GM12891 (cell line): ENCODE measurements around the gene ADIG.

Source experiments
- DNase-seq: peaks from one replicate; pipeline ENCODE4 v3.0.0; 2011; ENCODE audit warnings: low spot score; ENCODE audit not compliant: insufficient read length
- FAIRE-seq: peaks from 2 replicates; lab custom pipeline; 2011; peaks lifted over from hg19 to GRCh38; lab: Jason Lieb, UNC
- PAX5 ChIP-seq: IDR thresholded peaks from 2 replicates; pipeline ENCODE4 v1.6.1; 2011; ENCODE audit warnings: low read length, moderate library complexity, mild to moderate bottlenecking; ENCODE audit not compliant: insufficient read depth, severe bottlenecking
- POLR2A ChIP-seq: IDR thresholded peaks from 2 replicates; pipeline ENCODE4 v1.6.1; 2011; ENCODE audit warnings: low read depth, low read length, control low read depth
- POLR2AphosphoS5 ChIP-seq: IDR thresholded peaks from 2 replicates; pipeline ENCODE4 v1.6.1; 2011; ENCODE audit warnings: low read depth, low read length, control low read depth
- POU2F2 ChIP-seq: IDR thresholded peaks from 2 replicates; pipeline ENCODE4 v1.6.1; 2011; ENCODE audit warnings: low read depth, mild to moderate bottlenecking, control low read depth, low read length, moderate library complexity
- SPI1 ChIP-seq: IDR thresholded peaks from 2 replicates; pipeline ENCODE4 v1.6.1; 2011; ENCODE audit warnings: low read depth, low read length, control low read depth
- TAF1 ChIP-seq: IDR thresholded peaks from 2 replicates; pipeline ENCODE4 v1.6.1; 2011; ENCODE audit warnings: low read depth, low read length, control low read depth

Gene ADIG

GRCh38 chr20:38550274-38550673 lies 30.7 kb upstream of the ADIG start:
- no peak for FAIRE-seq
- DNase-seq = no peak
- TF ChIP-seq SPI1 (no peak), PAX5 (no peak), POLR2A (no peak), TAF1 (no peak), POU2F2 (no peak), POLR2AphosphoS5 (no peak)

DNA sequence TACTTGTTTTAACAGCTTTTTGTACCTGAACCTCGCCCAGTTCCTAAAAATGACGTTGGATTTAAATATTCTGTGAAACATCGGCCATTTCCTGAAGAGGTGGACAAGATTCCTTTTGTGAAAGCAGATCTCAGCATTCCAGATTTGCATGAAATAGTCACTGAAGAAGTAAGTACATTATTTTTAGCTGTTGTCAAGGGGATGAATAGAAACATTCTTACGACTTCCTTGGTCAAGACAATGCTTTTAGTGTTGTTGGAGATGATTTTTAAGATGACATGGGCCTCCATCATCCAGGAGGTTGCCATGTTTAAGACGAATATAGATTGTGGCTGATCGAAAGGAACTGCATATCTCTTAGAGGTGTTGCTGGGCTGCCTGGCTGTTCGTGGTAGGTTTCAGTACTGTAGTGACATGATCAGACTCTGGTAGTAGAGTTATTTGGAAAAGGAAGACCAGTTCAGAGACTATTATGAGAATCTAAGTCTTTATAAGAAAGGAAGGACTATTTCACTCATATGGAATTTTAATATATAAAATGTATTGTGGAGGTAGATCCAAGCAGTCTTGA lies 29.9 kb upstream of the ADIG start:
- DNase-seq = no peak
- TF ChIP-seq POLR2AphosphoS5 (no peak), PAX5 (no peak), POU2F2 (no peak)
- no peak for FAIRE-seq

DNA sequence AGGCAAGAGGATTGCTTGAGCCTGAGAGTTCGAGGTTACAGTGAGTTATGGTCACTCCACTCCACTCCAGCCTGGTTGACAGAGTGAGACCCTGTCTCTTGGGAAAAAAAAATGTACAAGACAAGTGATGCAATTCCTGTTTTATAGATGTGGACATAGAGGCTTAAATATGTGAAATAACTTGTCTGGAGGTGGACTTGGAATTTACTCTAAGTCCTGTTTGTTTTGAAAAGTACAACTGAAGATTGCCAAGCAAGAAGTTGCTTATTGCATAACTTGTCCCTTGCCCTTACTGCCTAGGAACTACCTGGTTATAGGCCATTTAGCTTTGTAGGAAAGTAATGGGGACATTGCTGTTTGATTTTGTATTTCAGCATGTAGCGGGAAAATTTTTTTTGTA lies 26.0 kb upstream of the ADIG start:
- TF ChIP-seq SPI1 (no peak), TAF1 (no peak), PAX5 (no peak), POLR2A (no peak), POLR2AphosphoS5 (no peak), POU2F2 (no peak)
- FAIRE-seq = no peak
- no peak for DNase-seq

DNA sequence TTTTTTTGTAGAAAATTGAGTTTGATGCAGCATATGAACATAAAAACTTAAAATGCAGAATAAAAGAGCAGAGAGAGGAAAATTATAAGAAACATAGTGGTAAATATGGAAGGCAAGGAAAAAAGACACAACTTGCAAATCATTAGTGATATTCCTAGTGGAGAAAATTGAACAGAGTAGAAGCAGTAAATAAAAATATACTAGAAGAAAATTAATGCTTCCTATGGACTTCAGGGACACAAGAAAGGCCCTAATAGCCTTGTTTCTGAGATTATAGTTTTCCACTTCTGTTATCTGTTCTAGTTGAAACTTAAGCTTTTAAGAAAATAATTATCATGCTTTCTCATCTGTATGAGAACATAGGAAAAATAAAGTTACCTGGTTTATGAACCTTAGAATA lies 25.6 kb upstream of the ADIG start:
- no peak for FAIRE-seq
- no peak for DNase-seq
- TF ChIP-seq POLR2AphosphoS5 (no peak), PAX5 (no peak), SPI1 (no peak), POU2F2 (no peak), TAF1 (no peak), POLR2A (no peak)

- TF ChIP-seq POLR2A (no peak), SPI1 (no peak), PAX5 (no peak), TAF1 (no peak), POLR2AphosphoS5 (no peak), POU2F2 (no peak)
- DNase-seq (no peak), FAIRE-seq (no peak)
Measured at GRCh38 chr20:38557174-38557573, 23.8 kb upstream of the ADIG start.

DNA sequence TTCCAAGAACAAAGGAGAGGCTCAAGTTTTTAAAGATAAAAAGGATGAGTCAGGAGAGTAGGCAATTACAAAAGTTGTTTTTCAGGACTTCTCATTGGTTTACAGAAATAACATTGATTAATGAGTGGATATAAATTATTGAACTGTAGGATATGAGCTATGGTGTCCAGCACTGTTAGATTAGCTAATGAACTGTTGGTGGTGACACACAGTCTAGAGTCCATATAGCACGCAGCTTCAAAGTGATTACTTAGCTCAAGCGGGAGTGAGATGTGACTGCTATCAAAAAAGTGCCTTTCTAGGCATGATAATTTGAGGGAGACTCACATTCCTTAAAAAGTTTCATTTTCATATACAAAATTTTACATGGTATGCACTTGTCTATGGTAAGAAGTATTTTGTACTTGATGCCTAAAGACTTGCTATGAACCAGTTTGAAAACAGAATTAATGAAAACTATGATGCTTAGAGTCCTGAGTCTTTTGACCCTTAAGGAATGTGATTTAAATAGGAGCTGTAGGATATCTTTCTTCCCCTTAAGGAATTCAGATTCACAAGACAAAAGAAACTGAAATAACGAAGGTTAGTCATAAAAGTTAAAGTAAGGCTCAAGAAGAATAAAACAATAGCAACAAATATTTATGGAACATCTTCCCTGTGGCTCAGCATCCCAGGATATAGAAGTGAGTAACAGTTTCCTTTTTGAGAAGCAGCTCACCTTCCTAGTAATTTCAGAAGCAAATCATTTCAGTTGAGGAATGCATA lies 22.2 kb upstream of the ADIG start:
- no peak for TF ChIP-seq SPI1
- TF ChIP-seq PAX5 = no peak
- TF ChIP-seq POLR2A = no peak
- TF ChIP-seq POLR2AphosphoS5 = no peak
- TF ChIP-seq POU2F2 = no peak
- TF ChIP-seq TAF1 = no peak
- DNase-seq = no peak
- no peak for FAIRE-seq

GRCh38 chr20:38559764-38560163 lies 21.2 kb upstream of the ADIG start:
- TF ChIP-seq TAF1 = no peak
- TF ChIP-seq PAX5 = no peak
- no peak for TF ChIP-seq SPI1
- no peak for TF ChIP-seq POLR2AphosphoS5
- no peak for TF ChIP-seq POLR2A
- TF ChIP-seq POU2F2 = no peak
- FAIRE-seq = no peak
- DNase-seq = no peak

- no peak for DNase-seq
- FAIRE-seq = no peak
Measured at GRCh38 chr20:38563802-38564431, 17.1 kb upstream of the ADIG start.

GRCh38 chr20:38564680-38565079 lies 16.3 kb upstream of the ADIG start:
- FAIRE-seq = no peak
- TF ChIP-seq SPI1 = no peak
- TF ChIP-seq POLR2A = no peak
- TF ChIP-seq POLR2AphosphoS5 = no peak
- no peak for TF ChIP-seq POU2F2
- TF ChIP-seq PAX5 = no peak
- no peak for TF ChIP-seq TAF1
- no peak for DNase-seq

More at GRCh38 chr20:38563802-38564431, 17.1 kb upstream of the ADIG start:
- TF ChIP-seq POU2F2 = no peak
- TF ChIP-seq POLR2AphosphoS5 = no peak
- no peak for TF ChIP-seq POLR2A
- TF ChIP-seq SPI1 = no peak
- no peak for TF ChIP-seq PAX5
- no peak for TF ChIP-seq TAF1
